GM18870 (cell line): ENCODE results near the gene TRPM8.
"Not testable (repeated sequence)": the region's sequence is repeated elsewhere in the genome, so short reads cannot be mapped to it uniquely, and the experiment has no call there.

Experiments
- ATAC-seq: cut with Tn5 transposase; IDR thresholded peaks from one replicate; pipeline ENCODE4 v1.9.1; 2021; ENCODE audit warnings: moderate library complexity; ENCODE audit not compliant: unreplicated experiment

Gene TRPM8

GRCh38 chr2:233935426-233935825, 18.3 kb downstream of the TRPM8 start:
- ATAC-seq = no peak

GRCh38 chr2:233936089-233936488, 18.9 kb downstream of the TRPM8 start:
- ATAC-seq = no peak

GRCh38 chr2:233938676-233939370, 21.6 kb downstream of the TRPM8 start:
- no peak for ATAC-seq

GRCh38 chr2:233940376-233941276, 23.5 kb downstream of the TRPM8 start:
- no peak for ATAC-seq

GRCh38 chr2:233942731-233943130, 25.6 kb downstream of the TRPM8 start:
- no peak for ATAC-seq

GRCh38 chr2:233944269-233944668, 27.1 kb downstream of the TRPM8 start:
- ATAC-seq = no peak

- no peak for ATAC-seq
Measured at GRCh38 chr2:233944722-233945121, 27.5 kb downstream of the TRPM8 start.

GRCh38 chr2:233945146-233945545, 28.0 kb downstream of the TRPM8 start:
- ATAC-seq = no peak

- ATAC-seq = no peak
Measured at GRCh38 chr2:233950078-233950825, 33.1 kb downstream of the TRPM8 start.

GRCh38 chr2:233952335-233952734, 35.2 kb downstream of the TRPM8 start:
- no peak for ATAC-seq

- no peak for ATAC-seq
Measured at GRCh38 chr2:233953087-233953801, 36.1 kb downstream of the TRPM8 start.

GRCh38 chr2:233960203-233960602, 43.0 kb downstream of the TRPM8 start:
- no peak for ATAC-seq

GRCh38 chr2:233961905-233962304, 44.7 kb downstream of the TRPM8 start:
- ATAC-seq = no peak

GRCh38 chr2:233964581-233964980, 47.4 kb downstream of the TRPM8 start:
- ATAC-seq = no peak

GRCh38 chr2:233965032-233965603, 47.9 kb downstream of the TRPM8 start:
- no peak for ATAC-seq

- ATAC-seq = not testable (repeated sequence)
Measured at GRCh38 chr2:233965646-233966045, 48.5 kb downstream of the TRPM8 start.

GRCh38 chr2:233966388-233966787, 49.2 kb downstream of the TRPM8 start:
- no peak for ATAC-seq

GRCh38 chr2:233967164-233967563, 50.0 kb downstream of the TRPM8 start:
- ATAC-seq = no peak

- no peak for ATAC-seq
Measured at GRCh38 chr2:233968556-233968955, 51.4 kb downstream of the TRPM8 start.

- ATAC-seq = not testable (repeated sequence)
Measured at GRCh38 chr2:233972460-233972859, 55.3 kb downstream of the TRPM8 start.
